Measurements from ENCODE around the gene KRTAP10-5.

DNA sequence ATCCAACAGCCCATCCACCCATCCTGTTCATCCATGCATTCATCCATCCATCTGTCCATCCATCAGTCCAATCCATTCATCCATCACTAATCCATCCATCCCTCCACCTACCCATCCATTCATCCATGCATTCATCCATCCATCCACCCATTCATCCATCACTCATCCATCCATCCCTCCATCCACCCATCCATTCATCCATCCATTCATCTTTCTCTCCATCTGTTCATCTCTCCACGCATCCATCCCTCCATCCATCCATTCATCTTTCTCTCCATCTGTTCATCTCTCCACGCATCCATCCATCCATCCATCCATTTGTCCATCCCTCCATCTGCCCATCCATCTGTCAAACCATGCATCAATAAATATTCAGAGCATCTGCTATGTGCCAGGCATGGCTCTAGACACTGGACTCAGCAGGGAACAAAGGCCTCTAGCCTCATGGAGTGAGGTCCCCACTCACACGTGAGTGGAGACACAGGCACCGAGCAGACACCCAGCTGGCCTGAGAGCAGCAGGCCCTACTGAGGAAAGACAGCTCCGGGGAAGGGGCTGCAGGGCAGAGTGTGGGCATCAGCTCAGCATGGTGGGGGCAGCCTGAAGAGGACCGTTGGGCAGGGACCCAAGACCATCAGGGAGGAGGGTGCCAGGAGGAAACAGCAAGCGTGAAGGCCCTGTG is 50.0 kb downstream of the KRTAP10-5 start:
- TF ChIP-seq POLR2A (IDR thresholded peaks at IDR 0.05) = no peak
- TF ChIP-seq, protein P1, sequence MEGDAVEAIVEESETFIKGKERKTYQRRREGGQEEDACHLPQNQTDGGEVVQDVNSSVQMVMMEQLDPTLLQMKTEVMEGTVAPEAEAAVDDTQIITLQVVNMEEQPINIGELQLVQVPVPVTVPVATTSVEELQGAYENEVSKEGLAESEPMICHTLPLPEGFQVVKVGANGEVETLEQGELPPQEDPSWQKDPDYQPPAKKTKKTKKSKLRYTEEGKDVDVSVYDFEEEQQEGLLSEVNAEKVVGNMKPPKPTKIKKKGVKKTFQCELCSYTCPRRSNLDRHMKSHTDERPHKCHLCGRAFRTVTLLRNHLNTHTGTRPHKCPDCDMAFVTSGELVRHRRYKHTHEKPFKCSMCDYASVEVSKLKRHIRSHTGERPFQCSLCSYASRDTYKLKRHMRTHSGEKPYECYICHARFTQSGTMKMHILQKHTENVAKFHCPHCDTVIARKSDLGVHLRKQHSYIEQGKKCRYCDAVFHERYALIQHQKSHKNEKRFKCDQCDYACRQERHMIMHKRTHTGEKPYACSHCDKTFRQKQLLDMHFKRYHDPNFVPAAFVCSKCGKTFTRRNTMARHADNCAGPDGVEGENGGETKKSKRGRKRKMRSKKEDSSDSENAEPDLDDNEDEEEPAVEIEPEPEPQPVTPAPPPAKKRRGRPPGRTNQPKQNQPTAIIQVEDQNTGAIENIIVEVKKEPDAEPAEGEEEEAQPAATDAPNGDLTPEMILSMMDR (IDR thresholded peaks at IDR 0.05 in 8 of 11, conservative IDR thresholded peaks at IDR 0.05 in 3 of 11) = no peak
